Panc1 (cell line): ENCODE measurements around the gene CD6. TPM values are rescaled to one million over a fixed set of nuclear protein-coding genes. Genes with fewer than 3 reads are reported as not detected.

ENCODE experiments used
- ATAC-seq: fragments of 200-7000 bp; cut with Tn5 transposase; 2 replicates; pipeline ENCODE4 v1.9.1; 2020; ENCODE audit warnings: mild to moderate bottlenecking, moderate library complexity
- BruUV-seq: library from RNA; stranded (reverse); fragments of 400-500 nt; replicated peaks from 2 replicates; lab custom pipeline; 2021; lab: Mats Ljungman, UMichigan
- CTCF ChIA-PET: fragments of 300-600 bp; sonication (Branson Sonifier 250); formaldehyde crosslinking; loops from one replicate; lab custom pipeline; 2022; ENCODE audit warnings: antibody characterized with exemption; lab: Charles Lee
- POLR2A ChIA-PET: fragments of 300-600 bp; sonication (Branson Sonifier 250); formaldehyde crosslinking; loops from one replicate; lab custom pipeline; 2022; ENCODE audit warnings: antibody characterized with exemption; lab: Charles Lee
- DNase-seq: peaks from one replicate; pipeline ENCODE4 v3.0.0-alpha.2; 2010; ENCODE audit warnings: low read depth, low spot score
- H3K27ac ChIP-seq: 2 replicates; pipeline ENCODE4 v1.5.1; 2011; ENCODE audit warnings: mild to moderate bottlenecking, low read length, inconsistent platforms
- H3K27me3 ChIP-seq: fragments of 200-500 bp; sonication (Bioruptor generic); 2 replicates; pipeline ENCODE4 v1.6.0; 2014; ENCODE audit warnings: low read length, inconsistent platforms; ENCODE audit not compliant: control insufficient read depth, insufficient read depth
- H3K36me3 ChIP-seq: fragments of 200-500 bp; sonication (Bioruptor generic); 2 replicates; pipeline ENCODE4 v1.5.1; 2014; ENCODE audit warnings: inconsistent platforms, mild to moderate bottlenecking, low read length, moderate library complexity; ENCODE audit not compliant: control insufficient read depth, insufficient read depth
- H3K4me1 ChIP-seq: 2 replicates; pipeline ENCODE4 v1.5.1; 2011; ENCODE audit warnings: inconsistent platforms, mild to moderate bottlenecking, low read length, moderate library complexity; ENCODE audit not compliant: control insufficient read depth, insufficient read depth
- H3K4me3 ChIP-seq, 2 experiments: 2 replicates each; pipeline ENCODE4 v1.5.1; 2011 to 2012; ENCODE audit warnings: low read depth in 2 of 2, low read length in 2 of 2, mild to moderate bottlenecking in 2 of 2, inconsistent platforms in 1 of 2, moderate library complexity in 1 of 2
- H3K9me3 ChIP-seq: fragments of 200-500 bp; sonication (Bioruptor generic); 2 replicates; pipeline ENCODE4 v1.5.1; 2014; ENCODE audit warnings: low read depth, mild to moderate bottlenecking, inconsistent platforms, low read length, moderate library complexity; ENCODE audit not compliant: control insufficient read depth, insufficient read depth
- CTCF ChIP-seq: fragments of 450-650 bp; IDR thresholded peaks from 2 replicates; pipeline ENCODE4 v1.5.1; 2017; ENCODE audit warnings: mild to moderate bottlenecking
- POLR2AphosphoS5 ChIP-seq: IDR thresholded peaks from 2 replicates; pipeline ENCODE4 v1.6.1; 2012; ENCODE audit warnings: mild to moderate bottlenecking, low read depth, low read length, moderate library complexity
- REST ChIP-seq, 2 experiments: IDR thresholded peaks; 2 replicates each; pipeline ENCODE4 v1.6.1; 2011 to 2012; ENCODE audit warnings: low read depth in 2 of 2, control low read depth in 1 of 2, low read length in 1 of 2, mild to moderate bottlenecking in 1 of 2, moderate library complexity in 1 of 2; ENCODE audit not compliant: insufficient read depth in 1 of 2
- SIN3A ChIP-seq: IDR thresholded peaks from 2 replicates; pipeline ENCODE4 v1.6.1; 2012; ENCODE audit warnings: low read depth, mild to moderate bottlenecking, low read length, moderate library complexity, borderline replicate concordance; ENCODE audit not compliant: insufficient read depth
- TCF7L2 ChIP-seq: IDR thresholded peaks from 2 replicates; pipeline ENCODE4 v1.6.1; 2011; ENCODE audit warnings: mild to moderate bottlenecking, low read depth, low read length, inconsistent platforms
- in situ Hi-C: cut with HindIII; loops from 2 replicates; pipeline ENCODE4 v1.10.0; 2016; ENCODE audit warnings: low sequenced_read_pairs, low pct_unique_long_range_greater_than_20kb
- intact Hi-C: fragments of 100-400 bp; cut with micrococcal nuclease; formaldehyde crosslinking; loops from one replicate; pipeline ENCODE4 v1.10.0; 2022; ENCODE audit not compliant: unreplicated experiment
- total RNA-seq: library from RNA; stranded (reverse); gene quantifications from one replicate; pipeline ENCODE4 v1.2.1, GENCODE V29; 2021; ENCODE audit not compliant: unreplicated experiment

The CD6 gene
- total RNA-seq, 1 experiment from 2014 or later = 1.1 TPM

GRCh38 chr11:60924906-60925853 lies 46.3 kb upstream of the CD6 start:
- CTCF ChIA-PET = interaction anchor here (0.6 kb wide), 1 partner anchor 188 kb away, joined by 3 read pairs; no protein-coding TSS in a partner anchor
- peak overlapping the region; percentile 67 to 75 for H3K4me3 ChIP-seq
- no peaks in the 10 kb centered on the region for H3K9me3 ChIP-seq
- intact Hi-C loops = no loop called here
- H3K4me1 ChIP-seq = peaks cover 18% of the 10 kb centered on the region
- H3K27ac ChIP-seq = peak overlapping the region; percentile 77
- no peaks in the 10 kb centered on the region for H3K27me3 ChIP-seq
- in situ Hi-C loops = no loop called here
- no peak for DNase-seq
- ATAC-seq = peak; percentile 19; the same call in 1 of the 2 replicates
- POLR2A ChIA-PET = interaction anchor here (0.7 kb wide), 1 partner anchor 28 kb away, joined by 3 read pairs; no protein-coding TSS in a partner anchor
- no peaks in the 10 kb centered on the region; the same call in 1 of the 2 replicates for H3K36me3 ChIP-seq
- no peak for TF ChIP-seq TCF7L2
- TF ChIP-seq REST (IDR thresholded peaks at IDR 0.05; ENCODE audit: insufficient read depth in 1 of 2, low read depth in 2 of 2, low read length in 1 of 2) = no peak
- no peak for TF ChIP-seq CTCF
- TF ChIP-seq SIN3A = no peak
- TF ChIP-seq POLR2AphosphoS5 = no peak
- no TSS peak for BruUV-seq

- intact Hi-C loops = no loop called here
- Histone ChIP-seq H3K27me3 (no peaks in the 10 kb centered on the region), H3K27ac (peak overlapping the region; percentile 77), H3K9me3 (no peaks in the 10 kb centered on the region), H3K36me3 (no peaks in the 10 kb centered on the region; the same call in 1 of the 2 replicates), H3K4me1 (peaks cover 18% of the 10 kb centered on the region), H3K4me3 (peak overlapping the region; percentile 67 to 75; a peak in 3 of 4 replicates)
- POLR2A ChIA-PET = no interaction called here
- CTCF ChIA-PET = interaction anchor here (0.6 kb wide), 1 partner anchor 188 kb away, joined by 3 read pairs; no protein-coding TSS in a partner anchor
- TSS peak; percentile 76 for BruUV-seq
- ATAC-seq = peak; percentile 23
- in situ Hi-C loops = no loop called here
- no peak for DNase-seq
- TF ChIP-seq SIN3A (no peak), CTCF (no peak), TCF7L2 (no peak), POLR2AphosphoS5 (no peak), REST (IDR thresholded peaks at IDR 0.05; ENCODE audit: insufficient read depth in 1 of 2, low read depth in 2 of 2, low read length in 1 of 2) (no peak)
Measured at GRCh38 chr11:60925868-60926267, 45.6 kb upstream of the CD6 start.
